Aorta (tissue), 5 donors: ENCODE measurements around the gene ATP7A. TPM values are rescaled to one million over a fixed set of nuclear protein-coding genes. Genes with fewer than 3 reads are reported as not detected.
"Not testable (repeated sequence)": the region's sequence is repeated elsewhere in the genome, so short reads cannot be mapped to it uniquely, and the experiment has no call there.

Source experiments
- ATAC-seq: fragments of 200-7000 bp; cut with Tn5 transposase; one replicate; pipeline ENCODE4 v1.9.1; 2022; ENCODE audit warnings: moderate library complexity; ENCODE audit not compliant: low FRiP score
- DNase-seq, 2 donors: peaks; one replicate each; pipeline ENCODE4 v3.0.0-alpha.2; 2020
- H3K27ac ChIP-seq, 2 donors: one replicate each; pipeline ENCODE4 v1.5.1; 2013; ENCODE audit warnings: low read length in 2 of 2, mild to moderate bottlenecking in 2 of 2, moderate library complexity in 2 of 2, control low read depth in 1 of 2, inconsistent platforms in 1 of 2, low read depth in 1 of 2
- H3K27me3 ChIP-seq, 2 donors: one replicate each; pipeline ENCODE4 v1.6.1; 2013; ENCODE audit warnings: control low read depth in 1 of 2, low read length in 1 of 2, mild to moderate bottlenecking in 1 of 2, moderate library complexity in 1 of 2; ENCODE audit not compliant: insufficient read depth in 2 of 2, control insufficient read depth in 1 of 2
- H3K36me3 ChIP-seq, 2 donors: one replicate each; pipeline ENCODE4 v1.6.1; 2013; ENCODE audit warnings: control low read depth in 1 of 2, low read length in 1 of 2, mild to moderate bottlenecking in 1 of 2; ENCODE audit not compliant: insufficient read depth in 2 of 2, control insufficient read depth in 1 of 2
- H3K4me1 ChIP-seq, 2 donors: one replicate each; pipeline ENCODE4 v1.6.1; 2013; ENCODE audit warnings: low read length in 2 of 2, control low read depth in 1 of 2, mild to moderate bottlenecking in 1 of 2, moderate library complexity in 1 of 2; ENCODE audit not compliant: insufficient read depth in 2 of 2, control insufficient read depth in 1 of 2
- H3K4me3 ChIP-seq, 2 donors: one replicate each; pipeline ENCODE4 v1.5.1; 2013; ENCODE audit warnings: low read length in 2 of 2, control low read depth in 1 of 2, mild to moderate bottlenecking in 1 of 2
- H3K9me3 ChIP-seq: one replicate; pipeline ENCODE4 v1.6.1; 2013; ENCODE audit warnings: mild to moderate bottlenecking, low read length; ENCODE audit not compliant: control insufficient read depth
- WGBS, 2 donors: extraction: QIAGEN DNeasy Blood & Tissue Kit; methylation state at CpG; one replicate each; pipeline ENCODE4 v1.1.7; 2013; 5-methylcytosine and 5-hydroxymethylcytosine counted together
- intact Hi-C, 2 donors: fragments of 100-400 bp; cut with DNase I; formaldehyde crosslinking; loops; one replicate each; pipeline versions ENCODE4 v1.14.2 to v1.15.0; 2022
- polyA plus RNA-seq, 2 donors: library from polyadenylated mRNA; stranded (reverse); fragments of 200-250 nt; gene quantifications; one replicate each; pipeline ENCODE4 v1.2.3, GENCODE V29; 2013
- total RNA-seq, 2 donors: library from RNA; stranded (reverse); fragmentation: NEBNext Ultra II Directional; extraction: Animal tissue kit (Norgen Biotek cat#: 25700); gene quantifications; one replicate each; pipeline ENCODE4 v1.2.1, GENCODE V29; 2021
- donor health status: healthy with polysubstance abuse.
- donor health status: Bipolar disorder and iron deficiency.
- donor health status: DM: no; HTN: no; CAD: no.
- donor health status: DM: no; HTN: no; CAD: no.
- donor health status: DM: yes; HTN: yes; CAD: no.

The ATP7A gene
- total and polyA plus RNA-seq, 4 donors = 0.88 to 18.7 (median 8.9) TPM

- DNase-seq = no peak
- no peak overlapping the region for H3K27ac ChIP-seq
Measured at GRCh38 chrX:78037881-78038280, 127.4 kb downstream of the ATP7A start.

GRCh38 chrX:78042601-78043000, 132.1 kb downstream of the ATP7A start:
- Histone ChIP-seq H3K27me3 (no peaks in the 10 kb centered on the region), H3K4me1 (no peaks in the 10 kb centered on the region), H3K4me3 (no peak overlapping the region), H3K36me3 (peaks cover 0 to 2% of the 10 kb centered on the region in 2 donors), H3K27ac (no peak overlapping the region), H3K9me3 (no peaks in the 10 kb centered on the region)
- intact Hi-C loops = no loop called here
- ATAC-seq = no peak
- 89 to 96% methylated on average over 1 of the region's 1 CpG for WGBS, 2 donors
- no peak for DNase-seq

More at GRCh38 chrX:78037881-78038280, 127.4 kb downstream of the ATP7A start:
- Histone ChIP-seq H3K4me3 (no peak overlapping the region), H3K4me1 (no peaks in the 10 kb centered on the region), H3K36me3 (peaks cover 0 to 2% of the 10 kb centered on the region in 2 donors), H3K9me3 (no peaks in the 10 kb centered on the region), H3K27me3 (no peaks in the 10 kb centered on the region)
- no peak for ATAC-seq
- WGBS, 2 donors = 83 to 99% methylated on average over 3 of the region's 3 CpGs
- intact Hi-C loops = no loop called here

- H3K4me3 ChIP-seq = no peak overlapping the region
- no peaks in the 10 kb centered on the region for H3K4me1 ChIP-seq
- no peaks in the 10 kb centered on the region for H3K27me3 ChIP-seq
- DNase-seq = no peak
- no peak for ATAC-seq
- intact Hi-C loops = no loop called here
- H3K27ac ChIP-seq = no peak overlapping the region
- no peaks in the 10 kb centered on the region for H3K9me3 ChIP-seq
- H3K36me3 ChIP-seq = no peaks in the 10 kb centered on the region
- 56 to 91% methylated on average over 4 of the region's 4 CpGs for WGBS, 2 donors
Measured at GRCh38 chrX:78046362-78046761, 135.9 kb downstream of the ATP7A start.

GRCh38 chrX:78048052-78048451, 137.6 kb downstream of the ATP7A start:
- 48 to 77% methylated on average over 2 of the region's 2 CpGs for WGBS, 2 donors
- Histone ChIP-seq H3K27ac (no peak overlapping the region), H3K36me3 (no peaks in the 10 kb centered on the region), H3K27me3 (no peaks in the 10 kb centered on the region), H3K9me3 (no peaks in the 10 kb centered on the region), H3K4me1 (no peaks in the 10 kb centered on the region), H3K4me3 (no peak overlapping the region)
- ATAC-seq (no peak), DNase-seq (no peak)
- intact Hi-C loops = no loop called here

- Histone ChIP-seq H3K4me1 (peaks cover 0 to 2% of the 10 kb centered on the region in 2 donors), H3K27ac (no peak overlapping the region), H3K9me3 (no peaks in the 10 kb centered on the region), H3K36me3 (no peaks in the 10 kb centered on the region), H3K27me3 (peaks cover 0 to 5% of the 10 kb centered on the region in 2 donors), H3K4me3 (no peak overlapping the region)
- intact Hi-C loops = no loop called here
- DNase-seq = no peak
- ATAC-seq = no peak
Measured at GRCh38 chrX:78063687-78064086, 153.2 kb downstream of the ATP7A start.

- H3K27ac ChIP-seq = peak overlapping the region in 1 of 2 donors; percentile 36
- H3K4me3 ChIP-seq = no peak overlapping the region
- no peaks in the 10 kb centered on the region for H3K36me3 ChIP-seq
- DNase-seq = no peak
- peaks cover 0 to 2% of the 10 kb centered on the region in 2 donors for H3K4me1 ChIP-seq
- intact Hi-C loops = no loop called here
- no peaks in the 10 kb centered on the region for H3K9me3 ChIP-seq
- WGBS, 2 donors = 71 to 91% methylated on average over 4 of the region's 4 CpGs
- peaks cover 0 to 5% of the 10 kb centered on the region in 2 donors for H3K27me3 ChIP-seq
- no peak for ATAC-seq
Measured at GRCh38 chrX:78064152-78064551, 153.7 kb downstream of the ATP7A start.

GRCh38 chrX:78064698-78065601, 154.5 kb downstream of the ATP7A start:
- peak; percentile 63 for ATAC-seq
- H3K4me3 ChIP-seq, H3K36me3 ChIP-seq, H3K27me3 ChIP-seq, H3K9me3 ChIP-seq, DNase-seq, intact Hi-C loops, H3K4me1 ChIP-seq: not testable (repeated sequence)
- 66 to 71% methylated on average over 6 of the region's 6 CpGs for WGBS, 2 donors
- peak overlapping the region in 1 of 2 donors; percentile 90 for H3K27ac ChIP-seq

- H3K27ac ChIP-seq = no peak overlapping the region
Measured at GRCh38 chrX:78066110-78066509, 155.6 kb downstream of the ATP7A start.

GRCh38 chrX:78071331-78071730, 160.8 kb downstream of the ATP7A start:
- ATAC-seq = no peak
- intact Hi-C loops = no loop called here
- H3K9me3 ChIP-seq = no peaks in the 10 kb centered on the region
- H3K36me3 ChIP-seq = no peaks in the 10 kb centered on the region
- DNase-seq = no peak
- H3K27ac ChIP-seq = no peak overlapping the region
- no peak overlapping the region for H3K4me3 ChIP-seq
- H3K27me3 ChIP-seq = no peaks in the 10 kb centered on the region
- no peaks in the 10 kb centered on the region for H3K4me1 ChIP-seq
- WGBS, 2 donors = 79 to 93% methylated on average over 3 of the region's 3 CpGs

More at GRCh38 chrX:78066110-78066509, 155.6 kb downstream of the ATP7A start:
- Histone ChIP-seq H3K9me3 (no peaks in the 10 kb centered on the region), H3K4me1 (peaks cover 0 to 2% of the 10 kb centered on the region in 2 donors), H3K36me3 (no peaks in the 10 kb centered on the region), H3K27me3 (no peaks in the 10 kb centered on the region), H3K4me3 (no peak overlapping the region)
- intact Hi-C loops = no loop called here
- 54 to 63% methylated on average over 1 of the region's 1 CpG for WGBS, 2 donors
- ATAC-seq = no peak
- no peak for DNase-seq
